ENCODE measurements around the gene PHLDB2.

PHLDB2 gene

DNA sequence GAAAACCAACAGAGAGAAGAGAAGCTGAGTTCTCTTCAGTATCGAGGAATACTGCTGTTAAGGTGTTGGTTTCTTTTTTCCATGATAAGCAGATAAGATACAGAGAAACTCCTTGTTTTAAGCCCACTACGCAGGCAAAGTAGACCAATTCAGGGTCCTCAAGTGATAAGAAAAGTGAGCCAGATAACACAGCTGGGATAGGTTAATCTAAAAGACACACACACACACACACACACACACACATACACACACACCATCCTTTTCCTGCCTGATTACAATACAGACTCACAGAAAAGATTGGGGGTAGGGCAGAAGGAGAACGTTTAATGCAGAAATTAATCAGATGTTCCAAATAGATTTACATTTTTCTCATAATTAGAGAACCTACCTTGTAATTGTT is 6.5 kb upstream of the PHLDB2 start:
- DNase-seq: no peak

DNA sequence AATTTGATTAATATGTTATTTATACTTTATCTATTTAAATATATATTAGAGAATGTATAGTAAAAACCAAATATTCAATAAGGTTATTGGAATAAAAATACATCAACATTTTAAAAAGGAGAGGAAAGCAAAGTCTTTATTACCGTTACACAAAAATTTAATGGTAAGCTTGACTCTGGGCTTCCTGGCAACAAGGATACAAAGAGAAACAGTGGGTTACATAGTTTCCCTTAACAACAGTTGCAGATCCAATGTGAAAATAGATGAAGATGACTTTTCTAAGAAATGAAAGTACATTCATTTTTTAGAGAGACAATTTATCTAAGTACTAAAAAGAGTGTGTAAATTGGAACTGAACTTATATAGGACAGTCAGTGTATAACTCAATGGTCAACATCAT is 6.0 kb upstream of the PHLDB2 start:
- DNase-seq: no peak

DNA sequence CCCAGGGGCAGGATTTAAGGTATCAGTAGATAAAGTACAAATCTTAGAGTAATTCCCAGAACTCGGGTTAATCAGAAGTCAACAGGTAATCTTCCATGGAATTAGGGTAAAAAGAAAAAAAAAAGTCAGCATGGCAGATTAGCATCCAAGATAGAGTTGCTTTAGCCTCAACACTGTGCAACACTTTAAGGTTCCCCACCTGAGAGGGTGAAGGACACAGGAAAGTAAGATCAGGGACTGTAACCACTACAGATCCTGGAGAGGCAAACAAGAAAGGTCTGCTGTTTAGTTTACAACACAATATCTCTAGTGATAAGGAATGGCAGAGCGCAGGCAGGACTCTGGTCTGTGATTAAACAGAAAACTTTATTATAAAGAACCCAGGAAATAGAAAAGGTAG is 4.1 kb upstream of the PHLDB2 start:
- DNase-seq: no peak

DNA sequence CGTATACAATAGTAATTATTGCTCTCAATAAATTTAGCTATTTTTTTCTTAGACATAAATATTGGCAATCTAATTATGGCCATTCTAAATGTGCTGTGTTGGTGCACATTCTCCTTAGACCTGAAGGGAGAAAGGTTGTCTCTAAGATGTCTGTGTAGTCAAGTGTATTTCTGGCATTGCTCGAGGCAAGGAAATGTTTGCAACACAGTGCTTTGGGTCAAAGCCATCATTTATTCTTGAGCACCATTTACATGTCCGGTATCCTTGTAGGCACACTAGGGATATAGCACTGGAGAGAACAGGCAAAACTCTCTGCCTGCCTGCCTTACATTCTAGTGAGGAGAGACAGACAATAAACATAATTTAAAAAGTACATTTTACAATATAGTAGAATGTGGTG is 2.6 kb upstream of the PHLDB2 start:
- DNase-seq: no peak

DNA sequence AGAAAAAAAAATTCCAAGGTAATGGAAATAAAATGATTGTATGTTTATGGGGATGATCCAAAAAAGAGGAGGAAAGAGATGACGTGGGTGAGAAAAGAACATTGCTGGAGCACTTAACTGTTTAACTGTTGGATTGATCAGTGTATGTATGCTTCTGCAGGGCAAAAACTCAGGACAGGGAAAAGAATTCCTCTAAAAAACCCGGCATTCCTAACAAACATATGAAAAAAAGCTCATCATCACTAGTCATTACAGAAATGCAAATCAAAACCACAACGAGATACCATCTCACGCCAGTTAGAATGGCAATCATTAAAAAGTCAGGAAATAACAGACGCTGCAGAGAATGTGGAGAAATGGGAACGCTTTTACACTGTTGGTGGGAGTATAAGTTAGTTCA is 1.6 kb upstream of the PHLDB2 start:
- no peak for DNase-seq

DNA sequence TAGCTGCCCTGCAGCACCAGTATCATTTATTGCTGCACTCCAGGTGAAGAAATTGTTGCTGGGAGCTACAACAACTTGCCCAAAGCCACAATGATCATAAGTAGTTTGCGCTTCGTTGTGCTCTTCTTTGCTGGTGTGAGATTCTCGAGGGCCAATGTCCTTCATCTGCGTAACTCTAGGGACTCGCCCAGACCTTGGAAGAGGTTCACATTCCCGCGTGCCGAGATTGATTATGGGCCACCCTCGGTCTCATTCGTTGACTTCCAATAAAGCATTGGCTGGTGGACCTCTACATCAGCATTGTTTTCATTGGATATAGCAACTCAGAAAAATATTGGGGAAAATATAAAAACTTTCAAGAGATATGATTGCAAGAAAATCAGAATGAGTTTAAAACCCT is 423 bp upstream of the PHLDB2 start:
- no peak for DNase-seq

DNA sequence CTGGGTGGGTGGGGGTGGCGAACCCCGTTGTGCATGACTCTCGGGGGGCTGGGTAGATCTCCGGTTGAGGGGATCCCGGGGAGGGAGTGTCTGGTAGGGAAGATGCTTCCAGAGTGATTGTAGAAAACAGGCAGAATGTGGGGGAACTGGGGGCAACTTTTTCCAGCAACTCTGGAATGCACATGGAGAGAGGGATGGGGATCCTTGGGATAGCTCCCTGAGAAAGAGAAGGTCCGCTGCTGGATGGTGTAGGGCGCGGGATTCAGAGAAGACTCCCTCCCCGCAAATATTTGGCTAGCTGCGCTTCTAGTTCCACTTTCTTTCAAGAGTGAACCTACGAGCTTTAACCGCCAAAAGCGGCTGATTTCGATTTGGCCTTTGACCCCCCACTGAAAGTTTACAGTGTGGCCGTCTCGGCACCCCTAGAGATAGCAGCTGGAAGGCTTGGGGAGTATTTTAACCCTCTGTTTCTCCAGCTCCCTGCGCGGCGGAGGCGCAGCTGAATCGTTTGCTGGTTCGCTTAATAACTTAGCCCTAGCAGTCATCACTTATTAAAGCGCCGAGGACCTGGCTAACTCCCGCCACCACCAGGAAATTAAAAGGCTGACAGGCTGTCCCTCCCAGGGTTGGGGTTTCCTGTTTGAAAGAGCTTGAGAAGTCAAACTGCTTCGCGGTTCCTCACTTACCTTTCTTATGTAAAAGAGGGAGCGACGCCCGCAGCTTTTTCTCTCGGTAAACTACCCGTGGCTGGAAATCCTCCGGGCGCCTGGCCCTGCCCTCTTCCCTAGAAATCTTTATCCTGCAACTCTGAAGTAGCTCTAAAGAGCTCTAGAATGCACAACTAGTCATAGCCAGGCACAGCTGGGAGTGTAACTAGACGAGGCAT is 1.2 kb downstream of the PHLDB2 start:
- peak; percentile 68 for DNase-seq

DNA sequence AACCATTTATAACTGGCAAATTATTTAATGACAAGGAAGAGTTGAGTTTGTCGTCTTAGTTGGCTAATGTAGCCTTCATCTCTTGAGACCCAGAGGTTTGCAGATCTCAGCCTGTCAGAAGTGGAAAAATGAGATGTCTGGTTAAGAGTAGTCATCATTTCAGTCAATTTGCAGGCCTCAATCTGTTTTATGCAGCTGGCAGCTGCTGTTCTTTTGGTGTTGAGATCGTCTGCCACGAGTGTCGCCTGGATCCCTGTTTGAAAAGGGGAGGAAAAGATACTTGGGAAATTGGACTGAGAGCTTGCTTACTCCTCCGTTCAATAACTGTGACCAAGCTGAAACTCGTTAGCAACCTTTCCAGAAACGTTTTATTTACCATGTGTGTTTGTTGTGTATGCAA is 2.3 kb downstream of the PHLDB2 start:
- no peak for DNase-seq

DNA sequence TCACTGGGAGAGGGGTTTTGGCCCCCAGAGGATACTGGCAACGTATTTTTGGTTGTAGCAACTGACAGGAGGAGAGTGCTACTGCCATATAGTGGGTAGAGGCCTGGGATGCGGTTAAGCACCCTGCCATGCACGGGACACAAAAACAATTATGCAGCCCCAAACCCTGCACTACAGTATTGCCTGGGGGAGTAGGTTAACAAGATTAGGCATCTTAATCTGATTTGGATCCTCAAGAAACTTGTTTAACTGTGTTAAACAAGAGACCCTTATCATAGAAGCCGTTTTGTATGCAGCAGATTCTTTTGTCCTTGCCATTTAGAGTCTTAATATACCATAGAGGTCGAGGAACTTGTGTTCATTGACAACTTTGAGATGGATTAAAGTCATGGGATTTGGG is 3.4 kb downstream of the PHLDB2 start:
- no peak for DNase-seq

DNA sequence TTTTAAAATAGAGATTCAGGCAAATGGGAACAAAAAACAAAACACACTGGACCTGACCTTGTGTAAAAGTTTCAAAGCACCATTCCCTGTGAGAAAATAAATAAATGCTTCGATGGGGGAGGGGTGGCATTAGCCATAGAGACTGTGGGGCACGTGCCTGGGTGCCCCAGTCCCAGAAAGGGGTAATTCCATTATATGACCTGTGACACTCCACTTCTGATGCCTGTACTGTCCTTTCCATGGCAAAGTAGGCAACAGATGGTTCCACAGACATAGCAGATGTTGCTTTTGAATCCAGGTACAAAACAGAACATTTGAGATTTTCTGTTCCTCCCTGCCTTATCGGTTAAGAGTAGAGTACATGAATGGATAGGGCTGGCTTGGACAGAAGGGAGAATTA is 3.9 kb downstream of the PHLDB2 start:
- no peak for DNase-seq

DNA sequence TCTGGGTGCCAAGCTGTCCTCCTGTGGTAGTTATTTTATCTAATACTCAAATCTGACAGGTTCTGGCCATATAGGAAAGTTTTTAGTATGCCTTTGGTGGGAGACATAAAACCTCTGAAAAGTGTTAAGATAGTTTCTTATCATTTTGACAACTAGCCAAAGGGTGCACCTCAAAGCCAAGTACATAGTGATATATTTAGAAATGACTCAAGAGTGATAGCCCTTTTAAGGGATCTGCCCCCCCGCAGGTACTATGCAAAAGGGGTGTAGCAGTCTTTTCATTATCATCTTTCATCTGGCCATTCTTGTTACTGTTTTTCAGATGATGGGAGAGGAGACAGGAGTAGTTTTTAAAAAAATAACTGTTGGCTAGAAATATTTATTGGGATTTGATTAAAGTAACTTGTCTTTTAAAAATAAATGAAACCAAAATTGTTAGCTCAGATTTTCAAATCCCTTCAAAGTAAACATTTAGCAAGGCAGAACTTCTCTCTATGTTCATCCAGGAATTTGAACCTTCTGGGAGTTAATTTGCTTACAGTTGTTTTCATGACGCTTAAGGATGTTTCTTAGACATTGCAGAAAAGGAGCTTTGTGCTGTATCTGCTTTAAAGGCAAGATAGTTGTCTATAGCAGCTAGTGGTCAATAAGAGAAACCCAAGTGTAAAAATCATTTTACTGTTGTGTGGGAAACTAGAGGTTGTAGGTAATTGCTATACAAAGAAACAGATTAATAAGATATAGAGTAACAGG is 5.1 kb downstream of the PHLDB2 start:
- no peak for DNase-seq

DNA sequence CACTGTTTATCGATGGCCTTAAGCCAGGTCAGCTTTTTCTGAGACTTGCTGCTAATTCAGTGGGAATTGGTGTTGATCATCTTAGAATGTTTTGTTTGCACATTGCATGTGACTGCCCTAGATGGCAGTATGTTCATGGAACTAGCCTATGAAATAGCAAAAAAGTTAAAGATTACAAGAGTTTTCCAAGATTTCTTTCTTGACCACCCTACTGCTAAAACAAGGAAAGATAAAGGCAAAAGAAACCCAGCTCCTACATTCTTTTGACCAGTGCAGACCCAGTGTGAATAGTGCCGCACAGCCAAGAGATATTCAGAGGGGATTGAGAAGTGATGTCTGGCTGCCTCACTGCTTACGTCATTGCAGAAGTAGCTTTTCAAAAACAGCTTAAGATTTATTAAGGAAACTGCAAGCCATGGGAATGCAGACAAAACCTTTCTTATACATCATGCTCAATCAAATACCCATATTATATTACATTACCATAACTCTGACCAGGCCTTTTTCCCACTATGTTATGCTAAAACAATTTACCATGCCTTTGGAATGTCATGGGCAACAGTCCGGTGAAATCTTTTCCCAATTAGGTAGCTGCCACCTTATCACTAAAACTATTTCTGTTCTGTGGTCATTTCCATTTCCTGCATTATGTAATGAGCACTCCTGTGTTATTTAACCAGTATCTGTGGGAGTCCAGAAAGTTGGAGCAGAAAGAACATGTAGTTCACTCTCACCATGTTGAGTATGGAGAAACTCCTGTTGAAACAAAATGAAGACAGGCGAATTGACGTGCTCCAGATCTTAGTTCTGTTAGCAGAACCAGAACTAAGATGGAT is 6.0 kb downstream of the PHLDB2 start:
- no peak for DNase-seq

DNA sequence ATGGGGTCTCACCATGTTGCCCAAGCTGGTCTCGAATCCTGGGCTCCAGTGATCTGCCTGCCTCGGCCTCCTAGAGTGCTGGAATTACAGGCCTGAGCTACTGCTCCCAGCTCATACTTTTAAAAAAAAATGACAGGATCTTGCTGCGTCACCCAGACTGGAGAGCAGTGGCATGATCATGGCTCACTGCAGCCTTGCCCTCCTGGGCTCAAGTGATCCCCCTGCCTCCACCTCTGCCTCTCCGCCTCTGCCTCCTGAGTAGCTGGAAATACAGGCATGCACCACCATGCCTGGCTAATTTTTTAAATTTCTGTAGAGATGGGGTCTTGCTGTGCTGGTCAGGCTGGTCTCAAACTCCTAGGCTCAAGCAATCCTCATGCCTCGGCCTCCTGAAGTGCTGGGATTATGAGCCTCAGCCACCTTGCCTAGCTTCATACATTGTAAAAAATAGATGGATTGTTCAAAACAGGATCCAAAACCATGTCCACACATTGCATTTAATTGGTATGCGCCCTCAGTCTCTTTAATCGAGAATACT is 8.9 kb downstream of the PHLDB2 start:
- DNase-seq: no peak

DNA sequence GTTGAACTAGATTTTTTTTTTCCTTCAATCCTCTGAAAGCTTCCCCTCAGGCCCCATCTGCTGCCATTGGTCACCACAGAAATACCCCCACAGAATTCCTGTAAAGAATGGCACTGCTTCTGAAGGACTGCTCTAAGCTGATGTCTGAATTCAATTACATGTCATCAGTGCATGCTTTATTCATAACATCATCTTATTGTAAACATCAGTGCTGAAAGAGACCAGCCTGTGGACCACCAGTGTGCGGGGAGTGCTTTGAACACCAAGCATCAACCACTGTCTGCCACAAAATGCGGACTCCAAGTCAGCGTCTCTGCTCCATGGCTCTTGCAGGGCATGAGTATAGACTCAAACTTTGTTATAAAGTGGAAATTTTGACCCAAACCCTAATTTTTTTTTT is 11.6 kb downstream of the PHLDB2 start:
- no peak for DNase-seq

DNA sequence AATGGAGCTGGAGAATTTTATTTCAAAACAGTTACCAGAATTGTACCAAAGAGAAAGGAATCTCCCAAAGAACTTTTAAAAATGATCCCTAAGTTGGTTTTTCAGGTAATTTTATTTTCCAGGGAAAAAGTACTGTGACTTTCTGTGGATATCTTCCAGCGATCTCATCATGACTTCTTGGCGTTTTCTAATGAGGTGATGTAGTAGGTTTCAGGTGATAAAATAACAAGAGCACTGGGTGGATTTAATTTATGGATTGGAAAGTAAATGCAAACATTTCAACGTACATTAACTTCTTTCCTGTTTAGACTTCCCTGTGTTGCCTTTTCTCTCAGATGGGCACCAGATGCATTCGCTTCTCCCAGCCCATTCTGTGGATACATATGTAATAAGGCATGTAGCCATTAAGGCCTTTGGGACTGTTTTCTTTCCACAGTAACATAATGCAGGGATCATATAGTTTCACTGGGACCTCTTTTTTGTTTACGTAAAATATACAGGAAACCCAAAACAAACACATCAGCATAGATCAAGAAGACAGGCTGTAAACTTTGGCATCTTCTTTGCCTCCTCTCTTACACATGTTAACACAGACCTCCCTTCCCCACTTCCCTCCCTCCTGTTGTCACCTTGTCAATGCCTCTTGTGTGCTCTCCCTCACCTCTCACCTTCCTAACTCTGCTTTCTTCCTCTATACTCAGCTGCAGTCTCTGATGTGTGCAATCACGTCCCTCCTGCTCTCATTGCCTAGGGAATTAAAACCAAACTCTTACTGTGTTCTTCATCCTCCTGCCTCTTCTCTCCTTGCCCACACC is 13.0 kb downstream of the PHLDB2 start:
- no peak for DNase-seq

DNA sequence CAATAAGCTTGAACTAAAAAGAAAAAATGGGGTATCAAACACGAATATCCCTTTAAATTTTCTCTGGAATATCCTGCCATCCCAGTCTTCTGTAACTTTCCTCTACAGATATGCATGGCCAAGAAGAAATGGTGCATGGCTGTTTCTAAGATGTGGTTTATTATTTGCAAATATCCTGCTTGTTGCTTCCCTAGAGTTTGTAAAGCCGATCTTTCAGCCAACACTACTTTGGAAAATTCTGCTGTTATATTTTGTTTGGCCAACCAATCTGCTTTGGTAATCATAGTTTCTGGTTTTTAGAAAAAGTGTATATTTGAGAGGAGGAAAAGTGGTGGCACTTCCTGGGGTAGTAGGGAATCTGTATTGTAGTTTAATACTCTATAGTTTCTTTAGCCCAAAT is 13.9 kb downstream of the PHLDB2 start:
- no peak for DNase-seq

DNA sequence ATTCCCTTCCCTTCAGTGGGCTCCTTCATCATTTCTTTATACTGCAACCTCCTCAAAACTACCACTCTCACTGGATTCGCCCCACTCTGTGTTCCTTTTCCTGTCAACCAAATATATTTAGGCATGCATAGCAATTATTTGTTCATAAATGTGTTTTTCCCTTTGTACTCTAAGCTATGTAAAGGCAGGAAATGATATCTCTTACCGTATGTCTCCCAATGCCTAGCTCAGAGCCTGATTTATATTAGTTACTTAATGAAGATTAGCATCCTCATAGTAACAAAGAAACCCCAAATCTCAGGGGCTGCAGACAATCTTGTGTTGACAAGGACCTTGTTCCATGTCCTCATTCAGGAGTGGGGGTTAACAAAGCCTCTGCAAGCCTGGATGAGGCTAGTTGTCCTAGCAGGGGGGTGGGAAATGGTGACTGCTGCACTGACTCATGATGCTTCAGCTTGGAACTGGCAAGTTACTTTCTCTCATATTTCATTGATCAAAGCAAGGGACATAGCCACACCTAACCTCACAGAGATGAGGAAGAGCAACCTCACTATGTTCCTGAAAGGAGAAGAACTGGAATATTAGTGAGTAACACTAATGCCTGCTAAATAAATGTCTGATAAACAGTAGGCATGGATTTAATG is 15.2 kb downstream of the PHLDB2 start:
- no peak for DNase-seq

DNA sequence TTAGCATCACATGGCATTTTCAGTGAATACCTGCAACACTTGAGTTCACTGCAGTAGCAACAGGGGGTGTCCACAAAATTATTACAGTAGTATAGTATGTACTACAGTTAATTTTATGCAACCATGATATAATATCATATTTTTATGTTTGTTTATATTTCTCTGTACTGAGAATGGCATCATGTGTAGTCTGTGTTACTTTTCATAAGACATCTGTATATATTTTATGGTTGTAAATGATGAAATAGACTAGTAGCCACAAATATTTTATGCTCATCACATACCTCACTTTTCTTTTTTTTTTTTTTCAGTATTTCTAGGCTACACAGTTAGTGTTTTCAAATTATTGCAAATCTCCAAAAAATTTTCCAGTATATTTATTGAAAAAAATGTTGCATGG is 22.4 kb downstream of the PHLDB2 start:
- DNase-seq: no peak

DNA sequence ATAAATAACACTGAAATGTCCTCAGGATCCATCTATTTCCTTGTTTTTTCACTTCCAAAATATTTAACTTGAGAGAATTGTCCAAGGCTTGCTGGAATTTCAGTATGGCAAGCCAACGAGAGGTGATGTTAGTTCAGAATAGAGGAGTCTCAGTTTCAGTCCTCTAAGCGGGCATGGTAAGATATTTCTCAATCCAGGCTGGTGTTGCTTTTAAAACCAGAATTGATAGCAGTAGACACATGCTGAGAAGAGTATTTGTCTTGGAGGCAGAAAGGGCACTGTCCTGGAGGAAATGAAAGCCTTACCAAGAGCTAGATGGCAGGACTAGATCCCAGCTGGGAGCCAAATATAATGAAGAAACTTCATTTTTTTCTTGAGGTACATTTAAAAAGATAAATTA is 23.1 kb downstream of the PHLDB2 start:
- no peak for DNase-seq

DNA sequence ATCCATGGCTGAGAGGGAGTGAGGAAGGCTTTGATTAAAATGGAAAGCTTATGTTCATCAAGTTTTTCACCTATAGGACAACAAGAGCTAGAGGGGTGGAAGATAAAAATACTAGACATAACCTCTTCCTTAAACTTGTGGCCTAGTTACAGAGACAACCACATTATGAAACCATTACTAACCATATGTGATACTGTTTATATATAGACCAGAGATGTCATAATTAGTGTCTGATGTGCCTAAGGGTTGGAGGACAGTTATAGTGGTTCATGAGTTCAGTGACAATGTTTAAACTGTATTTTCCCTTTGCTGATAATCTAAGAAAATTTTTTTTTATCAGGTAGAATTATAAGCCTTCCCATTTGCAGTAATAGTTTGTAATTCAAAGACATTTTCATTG is 23.7 kb downstream of the PHLDB2 start:
- DNase-seq: no peak

DNA sequence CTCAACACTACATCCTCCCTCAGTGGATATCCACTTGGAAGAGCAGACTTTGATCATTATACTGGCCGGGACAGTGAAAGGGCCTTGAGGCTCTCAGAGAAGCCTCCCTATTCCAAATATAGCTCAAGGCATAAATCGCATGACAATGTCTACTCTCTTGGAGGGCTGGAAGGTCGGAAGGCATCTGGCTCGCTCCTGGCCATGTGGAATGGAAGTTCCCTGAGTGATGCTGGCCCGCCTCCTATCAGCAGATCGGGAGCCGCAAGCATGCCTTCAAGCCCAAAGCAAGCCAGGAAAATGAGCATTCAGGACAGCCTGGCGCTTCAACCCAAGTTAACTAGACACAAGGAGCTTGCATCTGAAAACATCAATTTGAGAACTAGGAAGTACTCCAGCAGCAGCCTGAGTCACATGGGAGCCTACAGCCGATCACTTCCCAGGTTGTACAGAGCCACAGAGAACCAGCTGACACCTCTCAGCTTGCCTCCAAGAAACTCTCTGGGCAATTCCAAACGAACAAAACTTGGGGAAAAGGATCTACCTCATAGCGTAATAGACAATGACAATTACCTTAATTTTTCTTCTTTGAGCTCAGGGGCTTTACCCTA is 25.4 kb downstream of the PHLDB2 start:
- no peak for DNase-seq

All from hematopoietic multipotent progenitor cell treated with erythropoietin and hydrocortisone succinate and interleukin-3 and kit ligand, for 8 days (in vitro differentiated cells).